Panc1 (cell line): ENCODE results near the gene WDFY2.

Experiments
- POLR2AphosphoS5 ChIP-seq: IDR thresholded peaks from 2 replicates; pipeline ENCODE4 v1.6.1; 2012; ENCODE audit warnings: mild to moderate bottlenecking, low read depth, low read length, moderate library complexity
- REST ChIP-seq, 2 experiments: IDR thresholded peaks; 2 replicates each; pipeline ENCODE4 v1.6.1; 2011 to 2012; ENCODE audit warnings: low read depth in 2 of 2, control low read depth in 1 of 2, low read length in 1 of 2, mild to moderate bottlenecking in 1 of 2, moderate library complexity in 1 of 2; ENCODE audit not compliant: insufficient read depth in 1 of 2
- TCF7L2 ChIP-seq: IDR thresholded peaks from 2 replicates; pipeline ENCODE4 v1.6.1; 2011; ENCODE audit warnings: mild to moderate bottlenecking, low read depth, low read length, inconsistent platforms
- TF ChIP-seq, protein P1 (sequence below): fragments of 450-650 bp; IDR thresholded peaks from 2 replicates; pipeline ENCODE4 v1.5.1; 2017; ENCODE audit warnings: mild to moderate bottlenecking

GRCh38 chr13:51557438-51557837, 26.8 kb upstream of the WDFY2 start:
- TF ChIP-seq, protein P1, sequence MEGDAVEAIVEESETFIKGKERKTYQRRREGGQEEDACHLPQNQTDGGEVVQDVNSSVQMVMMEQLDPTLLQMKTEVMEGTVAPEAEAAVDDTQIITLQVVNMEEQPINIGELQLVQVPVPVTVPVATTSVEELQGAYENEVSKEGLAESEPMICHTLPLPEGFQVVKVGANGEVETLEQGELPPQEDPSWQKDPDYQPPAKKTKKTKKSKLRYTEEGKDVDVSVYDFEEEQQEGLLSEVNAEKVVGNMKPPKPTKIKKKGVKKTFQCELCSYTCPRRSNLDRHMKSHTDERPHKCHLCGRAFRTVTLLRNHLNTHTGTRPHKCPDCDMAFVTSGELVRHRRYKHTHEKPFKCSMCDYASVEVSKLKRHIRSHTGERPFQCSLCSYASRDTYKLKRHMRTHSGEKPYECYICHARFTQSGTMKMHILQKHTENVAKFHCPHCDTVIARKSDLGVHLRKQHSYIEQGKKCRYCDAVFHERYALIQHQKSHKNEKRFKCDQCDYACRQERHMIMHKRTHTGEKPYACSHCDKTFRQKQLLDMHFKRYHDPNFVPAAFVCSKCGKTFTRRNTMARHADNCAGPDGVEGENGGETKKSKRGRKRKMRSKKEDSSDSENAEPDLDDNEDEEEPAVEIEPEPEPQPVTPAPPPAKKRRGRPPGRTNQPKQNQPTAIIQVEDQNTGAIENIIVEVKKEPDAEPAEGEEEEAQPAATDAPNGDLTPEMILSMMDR: no peak
- TF ChIP-seq POLR2AphosphoS5: no peak
- TF ChIP-seq TCF7L2: no peak
- TF ChIP-seq REST (IDR thresholded peaks at IDR 0.05; ENCODE audit: insufficient read depth in 1 of 2, low read depth in 2 of 2, low read length in 1 of 2): no peak
